ENCODE measurements around the gene PHLDB3. TPM values are rescaled to one million over a fixed set of nuclear protein-coding genes. Genes with fewer than 3 reads are reported as not detected.

PHLDB3 gene
- total RNA-seq, 4 donors from 2014 or later = 45.3 to 92.8 (median 61.9) TPM

DNA sequence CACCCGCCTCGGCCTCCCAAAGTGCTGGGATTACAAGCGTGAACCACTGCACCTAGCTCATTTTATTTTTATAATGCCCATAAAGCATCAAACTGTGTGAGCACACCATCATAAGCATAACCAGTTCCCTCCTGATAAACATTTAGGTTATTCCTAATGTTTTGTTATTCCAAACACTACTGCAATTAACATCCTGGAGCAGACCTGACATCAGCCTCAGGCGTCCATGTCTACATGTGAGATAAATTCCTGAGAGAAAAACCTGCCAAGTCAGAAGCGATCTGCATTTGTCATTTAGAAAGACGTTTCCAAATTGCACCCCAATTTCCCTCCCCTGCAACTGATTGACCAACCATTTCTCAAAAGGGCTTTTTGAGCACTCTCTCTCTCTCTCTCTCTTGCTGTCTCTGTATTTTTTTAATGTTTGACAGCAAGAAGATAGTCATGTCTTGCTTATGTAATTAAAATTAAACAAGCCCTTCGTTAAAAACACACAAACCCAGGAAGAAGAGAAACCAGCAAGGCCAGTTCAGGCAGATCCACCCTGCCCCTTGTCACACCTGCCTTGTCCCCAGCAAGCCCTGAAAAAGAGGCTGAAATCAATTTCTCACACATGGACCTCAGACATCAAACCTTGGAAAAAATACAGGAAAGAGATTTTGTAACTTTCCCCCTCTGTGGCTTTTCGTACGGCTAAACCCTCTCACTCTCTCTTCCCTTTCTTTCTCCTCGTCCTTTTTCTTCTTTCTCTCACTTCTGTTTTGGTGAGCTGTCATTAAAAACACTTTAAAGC lies 49.0 kb downstream of the PHLDB3 start:
- DNase-seq = no peak
- Histone ChIP-seq H3K27me3 (no peaks in the 10 kb centered on the region), H3K4me1 (peaks cover 11 to 64% (median 15%) of the 10 kb centered on the region in 3 donors), H3K9me3 (no peaks in the 10 kb centered on the region), H3K27ac (peak overlapping the region; percentile 67 to 87 (median 76)), H3K36me3 (peaks cover 0 to 3% (median 0%) of the 10 kb centered on the region in 3 donors), H3K4me3 (peak overlapping the region in 1 of 4 donors; percentile 3)
- TF ChIP-seq, protein P1, sequence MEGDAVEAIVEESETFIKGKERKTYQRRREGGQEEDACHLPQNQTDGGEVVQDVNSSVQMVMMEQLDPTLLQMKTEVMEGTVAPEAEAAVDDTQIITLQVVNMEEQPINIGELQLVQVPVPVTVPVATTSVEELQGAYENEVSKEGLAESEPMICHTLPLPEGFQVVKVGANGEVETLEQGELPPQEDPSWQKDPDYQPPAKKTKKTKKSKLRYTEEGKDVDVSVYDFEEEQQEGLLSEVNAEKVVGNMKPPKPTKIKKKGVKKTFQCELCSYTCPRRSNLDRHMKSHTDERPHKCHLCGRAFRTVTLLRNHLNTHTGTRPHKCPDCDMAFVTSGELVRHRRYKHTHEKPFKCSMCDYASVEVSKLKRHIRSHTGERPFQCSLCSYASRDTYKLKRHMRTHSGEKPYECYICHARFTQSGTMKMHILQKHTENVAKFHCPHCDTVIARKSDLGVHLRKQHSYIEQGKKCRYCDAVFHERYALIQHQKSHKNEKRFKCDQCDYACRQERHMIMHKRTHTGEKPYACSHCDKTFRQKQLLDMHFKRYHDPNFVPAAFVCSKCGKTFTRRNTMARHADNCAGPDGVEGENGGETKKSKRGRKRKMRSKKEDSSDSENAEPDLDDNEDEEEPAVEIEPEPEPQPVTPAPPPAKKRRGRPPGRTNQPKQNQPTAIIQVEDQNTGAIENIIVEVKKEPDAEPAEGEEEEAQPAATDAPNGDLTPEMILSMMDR (IDR thresholded peaks at IDR 0.05) = no peak
- TF ChIP-seq POLR2A (IDR thresholded peaks at IDR 0.05) = no peak
- WGBS, 2 donors = 22 to 37% methylated on average over 10 of the region's 10 CpGs
- intact Hi-C loops (cut with DNase I) = no loop called here

DNA sequence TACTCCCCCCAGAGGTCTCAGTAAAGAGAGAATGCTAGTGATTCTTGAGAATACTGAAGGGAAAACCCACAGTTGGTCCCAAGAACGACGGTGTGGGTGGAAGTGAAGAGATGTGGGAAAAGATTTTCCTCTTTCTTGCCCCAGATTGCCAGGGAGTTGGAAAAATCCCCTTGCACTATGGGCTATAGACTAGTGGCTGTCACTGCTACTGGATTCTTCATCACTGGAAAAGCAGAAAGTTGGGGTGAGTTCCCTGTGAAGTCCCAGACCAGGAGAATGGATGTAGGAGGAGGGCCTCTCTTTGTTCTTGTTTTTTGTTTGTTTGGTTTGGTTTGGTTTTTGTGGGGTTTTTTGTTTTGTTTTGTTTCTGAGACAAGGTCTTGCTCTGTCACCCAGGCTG lies 50.5 kb downstream of the PHLDB3 start:
- DNase-seq = no peak
- Histone ChIP-seq H3K36me3 (no peaks in the 10 kb centered on the region), H3K27me3 (no peaks in the 10 kb centered on the region), H3K27ac (peak overlapping the region in 1 of 4 donors; percentile 87), H3K4me1 (peaks cover 11 to 68% (median 15%) of the 10 kb centered on the region in 3 donors), H3K9me3 (no peaks in the 10 kb centered on the region), H3K4me3 (no peak overlapping the region)
- no peak for TF ChIP-seq POLR2A (IDR thresholded peaks at IDR 0.05)
- TF ChIP-seq, protein P1 (IDR thresholded peaks at IDR 0.05) = no peak
- intact Hi-C loops (cut with DNase I) = no loop called here
- 42 to 47% methylated on average over 2 of the region's 2 CpGs for WGBS, 2 donors

DNA sequence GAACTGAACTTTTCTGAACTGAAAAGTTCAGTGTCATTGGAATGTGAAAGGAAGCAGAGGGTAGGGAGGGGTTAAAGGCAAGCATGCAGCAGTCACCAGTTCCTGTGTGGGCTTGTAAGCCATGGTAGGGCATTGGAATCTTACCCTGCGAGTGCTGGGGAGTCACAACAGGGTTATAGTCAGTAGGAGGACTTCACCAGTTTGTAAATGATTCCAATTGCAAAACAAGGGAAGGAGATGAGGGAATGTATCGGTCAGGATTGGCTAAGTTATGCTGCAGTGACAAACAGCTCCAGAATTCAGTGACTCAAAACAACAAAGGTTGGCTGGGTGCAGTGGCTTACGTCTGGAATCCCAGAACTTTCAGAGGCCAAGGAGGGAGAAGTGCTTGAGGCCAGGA lies 52.0 kb downstream of the PHLDB3 start:
- DNase-seq = no peak

DNA sequence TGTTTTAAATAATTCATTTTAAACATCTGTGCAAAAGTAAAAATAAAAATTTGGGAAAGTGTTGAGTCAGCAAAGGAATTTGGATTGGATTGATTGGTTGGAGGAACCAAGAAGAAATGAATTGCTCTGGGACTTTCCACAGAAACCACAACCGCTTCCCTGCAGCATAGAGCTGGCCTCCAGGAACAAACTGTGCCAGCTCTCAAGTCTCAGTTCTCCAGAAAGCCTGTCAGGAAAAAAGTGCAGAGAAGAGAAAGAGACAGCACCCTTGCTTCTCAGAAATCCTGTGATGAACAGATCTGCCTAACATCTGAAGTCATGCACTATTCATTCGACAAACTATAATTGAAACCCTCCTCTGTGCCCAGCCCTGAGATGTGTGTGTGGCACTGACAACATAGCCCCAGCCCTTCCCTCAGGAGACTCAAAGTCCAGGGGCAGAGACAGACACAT lies 54.0 kb downstream of the PHLDB3 start:
- H3K9me3 ChIP-seq = no peaks in the 10 kb centered on the region
- WGBS, 2 donors = 20 to 29% methylated on average over 2 of the region's 2 CpGs
- TF ChIP-seq, protein P1 (IDR thresholded peaks at IDR 0.05) = no peak
- no peak for TF ChIP-seq POLR2A (IDR thresholded peaks at IDR 0.05)
- no peaks in the 10 kb centered on the region for H3K27me3 ChIP-seq
- H3K4me1 ChIP-seq = peaks cover 6 to 49% (median 10%) of the 10 kb centered on the region in 3 donors
- H3K27ac ChIP-seq = peak overlapping the region; percentile 22 to 73 (median 38)
- no peak for DNase-seq
- intact Hi-C loops (cut with DNase I) = no loop called here
- no peaks in the 10 kb centered on the region for H3K36me3 ChIP-seq
- H3K4me3 ChIP-seq = no peak overlapping the region

More for the DNA sequence above, 52.0 kb downstream of the PHLDB3 start:
- 23 to 53% methylated on average over 3 of the region's 3 CpGs for WGBS, 2 donors
- Histone ChIP-seq H3K4me3 (no peak overlapping the region), H3K9me3 (no peaks in the 10 kb centered on the region), H3K4me1 (peaks cover 11 to 59% (median 15%) of the 10 kb centered on the region in 3 donors), H3K27ac (peak overlapping the region in 2 of 4 donors; percentile 19 to 50), H3K27me3 (no peaks in the 10 kb centered on the region), H3K36me3 (no peaks in the 10 kb centered on the region)
- intact Hi-C loops (cut with DNase I) = no loop called here
- TF ChIP-seq, protein P1 (IDR thresholded peaks at IDR 0.05) = no peak
- no peak for TF ChIP-seq POLR2A (IDR thresholded peaks at IDR 0.05)

DNA sequence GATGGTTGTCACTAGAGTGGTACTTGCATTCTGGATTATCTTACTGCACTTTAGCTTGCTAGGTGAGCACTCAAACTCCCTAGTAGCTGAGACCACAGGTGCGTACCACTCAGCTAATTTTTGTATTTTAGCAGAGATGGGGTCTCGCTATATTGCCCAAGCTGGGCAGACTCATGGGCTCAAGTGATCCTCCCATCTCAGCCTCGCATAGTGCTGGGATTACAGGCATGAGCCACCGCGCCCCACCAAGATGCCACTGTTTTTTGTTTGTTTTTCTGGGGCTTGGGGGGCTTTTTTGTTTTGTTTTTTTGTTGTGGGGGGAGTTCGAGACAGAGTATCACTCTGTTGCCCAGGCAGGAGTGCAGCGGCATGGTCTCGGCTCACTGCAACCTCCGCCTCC lies 56.9 kb downstream of the PHLDB3 start:
- WGBS, 2 donors = 90 to 94% methylated on average over 6 to 9 of the region's 9 CpGs
- Histone ChIP-seq H3K27me3 (no peaks in the 10 kb centered on the region), H3K9me3 (no peaks in the 10 kb centered on the region), H3K27ac (no peak overlapping the region), H3K4me1 (peaks cover 0 to 31% (median 2%) of the 10 kb centered on the region in 3 donors), H3K36me3 (no peaks in the 10 kb centered on the region), H3K4me3 (no peak overlapping the region)
- no peak for DNase-seq
- TF ChIP-seq POLR2A (IDR thresholded peaks at IDR 0.05) = no peak
- intact Hi-C loops (cut with DNase I) = loop anchor here (5.0 kb wide), 1 partner anchor 75 kb away; no protein-coding TSS in a partner anchor

Measured in esophagus squamous epithelium (tissue), 5 donors.